GM23248 (cell line): ENCODE measurements around the gene ZNF26.

Source experiments
- EZH2 ChIP-seq: fragments of 200-600 bp; sonication (generic); IDR thresholded peaks from 2 replicates; pipeline ENCODE4 v1.6.1; 2018; ENCODE audit warnings: antibody characterized with exemption, mild to moderate bottlenecking; ENCODE audit not compliant: insufficient read depth, poor library complexity, severe bottlenecking
- EZH2phosphoT487 ChIP-seq: fragments of 200-600 bp; sonication (generic); IDR thresholded peaks from 2 replicates; pipeline ENCODE4 v1.6.1; 2018; ENCODE audit warnings: antibody characterized with exemption, moderate library complexity, mild to moderate bottlenecking, low read depth; ENCODE audit not compliant: insufficient read depth

- no peak for TF ChIP-seq EZH2
- no peak for TF ChIP-seq EZH2phosphoT487
These were observed 30.8 kb upstream of the ZNF26 start for GRCh38 chr12:132955094-132956010.
